ENCODE data around the gene CSMD2. TPM values are rescaled to one million over a fixed set of nuclear protein-coding genes. Genes with fewer than 3 reads are reported as not detected.

The CSMD2 gene
- total and polyA plus RNA-seq, 2 of the 8 experiments (the other 6 are each of a cell fraction or from before 2014, with no cell fraction given): 7.0 to 14.7 TPM

GRCh38 chr1:34167389-34167788 is 2.4 kb upstream of the CSMD2 start:
- no peak overlapping the region for H2BK20ac ChIP-seq (ENCODE audit: low read length)
- no peak overlapping the region for H2BK15ac ChIP-seq (ENCODE audit: low read length)
- H3K36me3 ChIP-seq (ENCODE audit: control insufficient read depth in 2 of 4, insufficient read depth in 4 of 4, low read length in 3 of 4): no peaks in the 10 kb centered on the region
- H3K9ac ChIP-seq (replicated peaks in 1 of 4; ENCODE audit: extremely low read depth in 1 of 4, low read depth in 3 of 4, low read length in 3 of 4): peak overlapping the region in 2 of 4 experiments; percentile 30 to 77; a peak in 5 of 7 replicates
- H3K9me3 ChIP-seq (ENCODE audit: insufficient read depth in 2 of 2, low read depth in 1 of 2, low read length in 1 of 2): no peaks in the 10 kb centered on the region
- DNase-seq (ENCODE audit: low read depth in 1 of 2, low spot score in 2 of 2) (no peak), FAIRE-seq (peak; percentile 32)
- H3K79me2 ChIP-seq (ENCODE audit: control insufficient read depth in 1 of 2, insufficient read depth in 2 of 2, low read length in 2 of 2): peaks cover 0 to 15% of the 10 kb centered on the region in 2 experiments; a peak in 2 of 4 replicates
- peak overlapping the region; percentile 36 for H3K56ac ChIP-seq (replicated peaks; ENCODE audit: insufficient read length, low read depth, low read length)
- WGBS, 2 experiments (ENCODE audit: extremely low coverage in 1 of 2, insufficient coverage in 1 of 2, insufficient read length in 1 of 2, insufficient replicate concordance in 2 of 2, low coverage in 1 of 2, low lambda C conversion rate in 2 of 2, missing lambda C conversion rate in 1 of 2): 13% methylated on average over 12 of the region's 13 CpGs; no CpG with 5 or more reads in 1 of the 2 experiments
- no peaks in the 10 kb centered on the region; the same call in 1 of the 2 replicates for H3K79me1 ChIP-seq (ENCODE audit: low read depth, low read length)
- peak overlapping the region; percentile 87 to 97 for H3K4me2 ChIP-seq (ENCODE audit: insufficient read depth in 1 of 2, low read depth in 2 of 2, low read length in 2 of 2)
- H3K27ac ChIP-seq (ENCODE audit: low read depth, low read length): peak overlapping the region; percentile 84
- peak overlapping the region; percentile 32 for H4K91ac ChIP-seq (replicated peaks; ENCODE audit: insufficient read length, low read length)
- peaks cover 33% of the 10 kb centered on the region for H3K23me2 ChIP-seq (ENCODE audit: low read depth, low read length)
- peak overlapping the region; percentile 92 for H2BK5ac ChIP-seq (ENCODE audit: low read depth, low read length)
- H3K4me3 ChIP-seq (ENCODE audit: extremely low read depth in 1 of 4, insufficient read depth in 2 of 4, low read depth in 3 of 4, low read length in 4 of 4): peak overlapping the region; percentile 80 to 90 (median 82)
- peak overlapping the region; percentile 72 for H3K18ac ChIP-seq (ENCODE audit: extremely low read depth, low read length)
- ChIA-PET POLR2A (ENCODE audit: partially characterized antibody) (interaction anchor here (0.9 to 7.0 kb wide), 6 partner anchors 11 to 313 kb away, joined by 3 to 82 read pairs (median 3); partner anchors contain the start of gene C1orf94), CTCF (ENCODE audit: partially characterized antibody) (interaction anchor here (0.7 to 2.0 kb wide), 5 partner anchors 10 to 668 kb away, joined by 3 to 13 read pairs (median 3); partner anchors contain the start of gene C1orf94)
- peak overlapping the region; percentile 25 for H3K4ac ChIP-seq (replicated peaks; ENCODE audit: insufficient read length, low read depth, low read length)
- H2BK120ac ChIP-seq (replicated peaks; ENCODE audit: low read depth, low read length): peak overlapping the region; percentile 89
- H2AK5ac ChIP-seq (ENCODE audit: low read depth, low read length): no peak overlapping the region; the same call in 1 of the 2 replicates
- no peak overlapping the region for H3K14ac ChIP-seq (ENCODE audit: insufficient read length)
- no peaks in the 10 kb centered on the region for H3K27me3 ChIP-seq (replicated peaks in 1 of 4; ENCODE audit: control insufficient read depth in 3 of 4, extremely low read depth in 1 of 4, insufficient read depth in 3 of 4, low read length in 3 of 4)
- peak overlapping the region; percentile 60 for H2BK12ac ChIP-seq (ENCODE audit: low read depth, low read length)
- H4K5ac ChIP-seq (ENCODE audit: insufficient read length, low read depth, low read length): peak overlapping the region; percentile 14
- no peak overlapping the region for H3K23ac ChIP-seq (ENCODE audit: insufficient read length)
- peaks cover 4 to 23% (median 10%) of the 10 kb centered on the region in 4 experiments for H3K4me1 ChIP-seq (replicated peaks in 1 of 4; ENCODE audit: control insufficient read depth in 3 of 4, insufficient read depth in 4 of 4, low read length in 3 of 4)
- 0 out of 2 replicates have a peak overlapping the region, but pooled peaks have one; percentile 20 for H2AFZ ChIP-seq (ENCODE audit: low read length)
- H4K8ac ChIP-seq (ENCODE audit: extremely low read depth, insufficient read depth, low read length): no peak overlapping the region
- peaks cover 0 to 2% of the 10 kb centered on the region in 2 experiments for H4K20me1 ChIP-seq (replicated peaks in 1 of 2; ENCODE audit: control insufficient read depth in 1 of 2, insufficient read depth in 2 of 2, low read length in 2 of 2)
- TF ChIP-seq TAF1 (IDR thresholded peaks at IDR 0.05; ENCODE audit: low read depth, low read length) (no peak), FOSL1 (IDR thresholded peaks at IDR 0.05; ENCODE audit: insufficient read depth, low read depth, low read length) (no peak), SAP30 (IDR thresholded peaks at IDR 0.05; ENCODE audit: insufficient read depth, insufficient replicate concordance, low read length) (peak; percentile 29)
